ENCODE measurements around the gene TMPRSS5.
"Not testable (repeated sequence)": the region's sequence is repeated elsewhere in the genome, so short reads cannot be mapped to it uniquely, and the experiment has no call there.

The TMPRSS5 gene

GRCh38 chr11:113697756-113698407 is 8.2 kb downstream of the TMPRSS5 start:
- DNase-seq (ENCODE audit: low read depth), result no peak

- DNase-seq (ENCODE audit: low read depth), result no peak
Measured at GRCh38 chr11:113697111-113697510, 9.0 kb downstream of the TMPRSS5 start.

GRCh38 chr11:113695207-113695606 is 10.9 kb downstream of the TMPRSS5 start:
- no peak for DNase-seq (ENCODE audit: low read depth)

GRCh38 chr11:113694390-113694789 is 11.7 kb downstream of the TMPRSS5 start:
- no peak for DNase-seq (ENCODE audit: low read depth)

- DNase-seq (ENCODE audit: low read depth), result no peak
Measured at GRCh38 chr11:113693030-113693429, 13.1 kb downstream of the TMPRSS5 start.

GRCh38 chr11:113690619-113691569 is 15.2 kb downstream of the TMPRSS5 start:
- no peak for DNase-seq (ENCODE audit: low read depth)

GRCh38 chr11:113689768-113690618 is 16.1 kb downstream of the TMPRSS5 start:
- DNase-seq (ENCODE audit: low read depth), result no peak

- no peak for DNase-seq (ENCODE audit: low read depth)
Measured at GRCh38 chr11:113685654-113686359, 20.3 kb downstream of the TMPRSS5 start.

GRCh38 chr11:113684496-113684895 is 21.6 kb downstream of the TMPRSS5 start:
- no peak for DNase-seq (ENCODE audit: low read depth)

- DNase-seq (ENCODE audit: low read depth), result no peak
Measured at GRCh38 chr11:113683481-113684046, 22.5 kb downstream of the TMPRSS5 start.

GRCh38 chr11:113681711-113682413 is 24.2 kb downstream of the TMPRSS5 start:
- no peak for DNase-seq (ENCODE audit: low read depth)

- no peak for DNase-seq (ENCODE audit: low read depth)
Measured at GRCh38 chr11:113681282-113681681, 24.8 kb downstream of the TMPRSS5 start.

- DNase-seq (ENCODE audit: low read depth), result no peak
Measured at GRCh38 chr11:113677685-113678084, 28.4 kb downstream of the TMPRSS5 start.

- DNase-seq (ENCODE audit: low read depth), result no peak
Measured at GRCh38 chr11:113675565-113675964, 30.5 kb downstream of the TMPRSS5 start.

- no peak for DNase-seq (ENCODE audit: low read depth)
Measured at GRCh38 chr11:113675003-113675561, 31.0 kb downstream of the TMPRSS5 start.

- DNase-seq (ENCODE audit: low read depth), result no peak
Measured at GRCh38 chr11:113674397-113674685, 31.8 kb downstream of the TMPRSS5 start.

- no peak for DNase-seq (ENCODE audit: low read depth)
Measured at GRCh38 chr11:113673550-113674396, 32.3 kb downstream of the TMPRSS5 start.

GRCh38 chr11:113671914-113672313 is 34.2 kb downstream of the TMPRSS5 start:
- DNase-seq (ENCODE audit: low read depth), result not testable (repeated sequence)

- DNase-seq (ENCODE audit: low read depth), result no peak
Measured at GRCh38 chr11:113670831-113671215, 35.3 kb downstream of the TMPRSS5 start.
